HepG2 (cell line): ENCODE results near the gene KAZN. TPM values are rescaled to one million over a fixed set of nuclear protein-coding genes. Genes with fewer than 3 reads are reported as not detected.

Source experiments
- DR1 ChIP-seq: sonication (generic); formaldehyde crosslinking; IDR thresholded peaks from 2 replicates; pipeline ENCODE4 v1.8.0; 2021; ENCODE audit warnings: mild to moderate bottlenecking, missing genetic modification reagents, inconsistent platforms
- ELF1 ChIP-seq: sonication (generic); formaldehyde crosslinking; IDR thresholded peaks from 2 replicates; pipeline ENCODE4 v1.4.0; 2020; ENCODE audit warnings: missing genetic modification reagents
- MAF1 ChIP-seq: sonication (generic); formaldehyde crosslinking; IDR thresholded peaks from 2 replicates; pipeline ENCODE4 v1.5.0; 2020; ENCODE audit warnings: missing genetic modification reagents, borderline replicate concordance
- MIXL1 ChIP-seq: IDR thresholded peaks from 2 replicates; pipeline ENCODE4 v1.6.1; 2016
- NR2F2 ChIP-seq: IDR thresholded peaks from 2 replicates; pipeline ENCODE4 v1.6.1; 2012; ENCODE audit warnings: low read depth, inconsistent platforms, borderline replicate concordance
- NR2F6 ChIP-seq, 2 experiments: IDR thresholded peaks; 2 replicates each; pipeline ENCODE4 v1.6.1; 2016; ENCODE audit warnings: antibody characterized with exemption in 1 of 2, mild to moderate bottlenecking in 1 of 2
- PRMT3 ChIP-seq: sonication (generic); formaldehyde crosslinking; IDR thresholded peaks from 2 replicates; pipeline ENCODE4 v1.8.1; 2022; ENCODE audit warnings: low read depth, mild to moderate bottlenecking, moderate library complexity, missing genetic modification reagents, borderline replicate concordance
- SMC3 ChIP-seq: IDR thresholded peaks from 2 replicates; pipeline ENCODE4 v1.6.1; 2011; ENCODE audit warnings: low read length, improper control_type of control experiment
- TCF7 ChIP-seq: sonication (generic); IDR thresholded peaks from 2 replicates; pipeline ENCODE4 v1.6.1; 2016; ENCODE audit warnings: antibody characterized with exemption, low read depth
- XBP1 ChIP-seq: sonication (generic); formaldehyde crosslinking; IDR thresholded peaks from 2 replicates; pipeline ENCODE4 v1.5.0; 2020; ENCODE audit warnings: missing genetic modification reagents
- YY1 ChIP-seq: IDR thresholded peaks from 2 replicates; pipeline ENCODE4 v1.6.1; 2011; ENCODE audit warnings: low read length, low read depth, moderate library complexity, mild to moderate bottlenecking; ENCODE audit not compliant: insufficient read depth, insufficient replicate concordance
- ZMYM4 ChIP-seq: sonication (generic); formaldehyde crosslinking; IDR thresholded peaks from 2 replicates; pipeline ENCODE4 v1.8.1; 2023; ENCODE audit warnings: mild to moderate bottlenecking, missing genetic modification reagents
- ZNF263 ChIP-seq: sonication (generic); formaldehyde crosslinking; IDR thresholded peaks from 2 replicates; pipeline ENCODE4 v1.4.0; 2020; ENCODE audit warnings: missing genetic modification reagents
- ZNF354B ChIP-seq: sonication (generic); formaldehyde crosslinking; IDR thresholded peaks from 2 replicates; pipeline ENCODE4 v1.8.0; 2022; ENCODE audit warnings: mild to moderate bottlenecking, missing genetic modification reagents
- ZNF570 ChIP-seq: sonication (generic); formaldehyde crosslinking; IDR thresholded peaks from 2 replicates; pipeline ENCODE4 v1.4.0; 2020; ENCODE audit warnings: mild to moderate bottlenecking, missing genetic modification reagents, borderline replicate concordance
- ZNF660 ChIP-seq: sonication (generic); formaldehyde crosslinking; IDR thresholded peaks from 2 replicates; pipeline ENCODE4 v1.5.1; 2020; ENCODE audit warnings: mild to moderate bottlenecking, low read depth, missing genetic modification reagents, borderline replicate concordance
- ZSCAN21 ChIP-seq: sonication (generic); formaldehyde crosslinking; IDR thresholded peaks from 2 replicates; pipeline ENCODE4 v1.8.0; 2022; ENCODE audit warnings: mild to moderate bottlenecking, missing genetic modification reagents, moderate library complexity, borderline replicate concordance
- polyA plus RNA-seq, 8 experiments: library from polyadenylated mRNA; depleted of rRNA in 3 of 8; stranded (reverse) in 7 of 8; unstranded in 1 of 8; fragments of >200 nt; fragmentation: Illumina TruSeq in 4 of 8; extraction: Trizol in 4 of 8; gene quantifications; 2 replicates each; pipeline versions ENCODE4 v1.2.1 to v1.2.3, GENCODE V29; 2011 to 2016; ENCODE audit warnings: low read depth in 4 of 8, missing spikeins in 1 of 8, mixed read lengths in 1 of 8; ENCODE audit not compliant: insufficient read depth in 1 of 8
- total RNA-seq, 5 experiments: library from RNA; depleted of rRNA; stranded (reverse); fragments of >200 nt; fragmentation: Illumina TruSeq; extraction: Trizol; gene quantifications; 2 replicates each; pipeline ENCODE4 v1.2.3, GENCODE V29; 2016; ENCODE audit warnings: low read depth in 1 of 5
- TF ChIP-seq, protein P1 (sequence below): sonication (generic); formaldehyde crosslinking; IDR thresholded peaks from 2 replicates; pipeline ENCODE4 v1.4.0; 2020; ENCODE audit warnings: missing genetic modification reagents
- TF ChIP-seq, protein P2 (sequence below): sonication (generic); formaldehyde crosslinking; IDR thresholded peaks from 2 replicates; pipeline ENCODE4 v1.5.1; 2020; ENCODE audit warnings: missing genetic modification reagents, mild to moderate bottlenecking, borderline replicate concordance
- TF ChIP-seq, protein P3 (sequence below): sonication (generic); formaldehyde crosslinking; IDR thresholded peaks from 2 replicates; pipeline ENCODE4 v1.5.1; 2020; ENCODE audit warnings: missing genetic modification reagents, mild to moderate bottlenecking, borderline replicate concordance

KAZN gene
- total and polyA plus RNA-seq, 2 of the 13 experiments (the other 11 are each of a cell fraction or from before 2014, with no cell fraction given): 10.4 to 13.5 TPM

DNA sequence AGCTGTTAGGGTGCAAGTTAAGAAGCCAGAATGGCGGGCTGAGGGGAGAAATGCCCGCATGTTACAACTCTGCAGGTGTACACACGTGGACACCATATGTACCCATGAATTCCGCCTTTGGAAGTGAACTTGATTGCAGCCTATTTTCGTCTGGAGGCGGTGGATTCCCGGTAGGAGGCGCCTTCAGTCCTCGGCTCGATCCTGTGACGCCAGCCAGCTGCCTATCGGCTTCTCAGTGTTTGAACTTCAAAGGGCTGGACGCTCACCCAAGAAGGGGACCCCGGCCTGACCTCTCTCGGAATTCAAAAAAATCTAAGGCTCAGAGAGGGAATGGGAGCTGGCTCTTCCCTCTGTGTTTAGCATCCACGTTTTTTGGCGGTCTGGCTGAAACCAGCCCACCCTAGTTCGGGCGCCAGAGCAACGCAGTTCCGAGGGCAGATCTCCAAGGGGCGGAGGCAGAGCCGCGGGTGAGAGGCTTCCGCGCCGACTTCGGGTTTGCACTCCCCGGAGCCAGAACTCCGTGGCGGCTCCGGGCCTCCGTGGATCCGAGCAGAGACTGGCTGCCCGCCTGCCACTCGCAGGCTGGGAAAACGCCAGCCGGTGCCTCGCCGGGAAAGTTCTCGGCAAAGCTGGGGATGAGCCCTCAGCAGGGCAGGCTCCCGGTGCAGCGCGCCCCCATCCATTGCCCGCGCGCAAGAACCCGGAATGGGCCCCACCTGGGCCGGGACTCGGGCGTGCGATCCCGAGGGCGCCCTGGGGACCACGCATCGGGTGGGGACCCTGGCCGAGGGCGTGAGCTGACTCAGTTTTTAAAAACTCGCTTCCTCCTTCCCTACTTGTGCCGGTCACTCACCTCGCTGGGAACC, 554.1 kb downstream of the KAZN start (continued):
- TF ChIP-seq, protein P1, sequence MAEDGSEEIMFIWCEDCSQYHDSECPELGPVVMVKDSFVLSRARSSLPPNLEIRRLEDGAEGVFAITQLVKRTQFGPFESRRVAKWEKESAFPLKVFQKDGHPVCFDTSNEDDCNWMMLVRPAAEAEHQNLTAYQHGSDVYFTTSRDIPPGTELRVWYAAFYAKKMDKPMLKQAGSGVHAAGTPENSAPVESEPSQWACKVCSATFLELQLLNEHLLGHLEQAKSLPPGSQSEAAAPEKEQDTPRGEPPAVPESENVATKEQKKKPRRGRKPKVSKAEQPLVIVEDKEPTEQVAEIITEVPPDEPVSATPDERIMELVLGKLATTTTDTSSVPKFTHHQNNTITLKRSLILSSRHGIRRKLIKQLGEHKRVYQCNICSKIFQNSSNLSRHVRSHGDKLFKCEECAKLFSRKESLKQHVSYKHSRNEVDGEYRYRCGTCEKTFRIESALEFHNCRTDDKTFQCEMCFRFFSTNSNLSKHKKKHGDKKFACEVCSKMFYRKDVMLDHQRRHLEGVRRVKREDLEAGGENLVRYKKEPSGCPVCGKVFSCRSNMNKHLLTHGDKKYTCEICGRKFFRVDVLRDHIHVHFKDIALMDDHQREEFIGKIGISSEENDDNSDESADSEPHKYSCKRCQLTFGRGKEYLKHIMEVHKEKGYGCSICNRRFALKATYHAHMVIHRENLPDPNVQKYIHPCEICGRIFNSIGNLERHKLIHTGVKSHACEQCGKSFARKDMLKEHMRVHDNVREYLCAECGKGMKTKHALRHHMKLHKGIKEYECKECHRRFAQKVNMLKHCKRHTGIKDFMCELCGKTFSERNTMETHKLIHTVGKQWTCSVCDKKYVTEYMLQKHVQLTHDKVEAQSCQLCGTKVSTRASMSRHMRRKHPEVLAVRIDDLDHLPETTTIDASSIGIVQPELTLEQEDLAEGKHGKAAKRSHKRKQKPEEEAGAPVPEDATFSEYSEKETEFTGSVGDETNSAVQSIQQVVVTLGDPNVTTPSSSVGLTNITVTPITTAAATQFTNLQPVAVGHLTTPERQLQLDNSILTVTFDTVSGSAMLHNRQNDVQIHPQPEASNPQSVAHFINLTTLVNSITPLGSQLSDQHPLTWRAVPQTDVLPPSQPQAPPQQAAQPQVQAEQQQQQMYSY (CRISPR knock-in tag): no peak; the same call in 1 of the 2 replicates
- TF ChIP-seq SMC3: peak; percentile 59
- no peak for TF ChIP-seq ELF1 (CRISPR knock-in tag)
- TF ChIP-seq MIXL1 (CRISPR knock-in tag): no peak
- TF ChIP-seq XBP1 (CRISPR knock-in tag): no peak
- TF ChIP-seq, protein P2, sequence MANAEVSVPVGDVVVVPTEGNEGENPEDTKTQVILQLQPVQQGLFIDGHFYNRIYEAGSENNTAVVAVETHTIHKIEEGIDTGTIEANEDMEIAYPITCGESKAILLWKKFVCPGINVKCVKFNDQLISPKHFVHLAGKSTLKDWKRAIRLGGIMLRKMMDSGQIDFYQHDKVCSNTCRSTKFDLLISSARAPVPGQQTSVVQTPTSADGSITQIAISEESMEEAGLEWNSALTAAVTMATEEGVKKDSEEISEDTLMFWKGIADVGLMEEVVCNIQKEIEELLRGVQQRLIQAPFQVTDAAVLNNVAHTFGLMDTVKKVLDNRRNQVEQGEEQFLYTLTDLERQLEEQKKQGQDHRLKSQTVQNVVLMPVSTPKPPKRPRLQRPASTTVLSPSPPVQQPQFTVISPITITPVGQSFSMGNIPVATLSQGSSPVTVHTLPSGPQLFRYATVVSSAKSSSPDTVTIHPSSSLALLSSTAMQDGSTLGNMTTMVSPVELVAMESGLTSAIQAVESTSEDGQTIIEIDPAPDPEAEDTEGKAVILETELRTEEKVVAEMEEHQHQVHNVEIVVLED (CRISPR knock-in tag): no peak; the same call in 1 of the 2 replicates
- TF ChIP-seq MAF1 (CRISPR knock-in tag): 0 out of 2 replicates have a peak, but pooled peaks have one; percentile 17
- peak; percentile 93 for TF ChIP-seq TCF7
- TF ChIP-seq ZMYM4 (CRISPR knock-in tag): no peak
- TF ChIP-seq ZNF570: no peak
- no peak for TF ChIP-seq ZNF354B
- TF ChIP-seq NR2F2: peak; percentile 26; the same call in 1 of the 2 replicates
- TF ChIP-seq YY1: peak; percentile 42
- TF ChIP-seq ZSCAN21: no peak; the same call in 1 of the 2 replicates
- peak; percentile 59 for TF ChIP-seq NR2F6 (IDR thresholded peaks at IDR 0.05)
- peak; percentile 55; the same call in 1 of the 2 replicates for TF ChIP-seq NR2F6 (CRISPR knock-in tag; IDR thresholded peaks at IDR 0.05)
- TF ChIP-seq, protein P3, sequence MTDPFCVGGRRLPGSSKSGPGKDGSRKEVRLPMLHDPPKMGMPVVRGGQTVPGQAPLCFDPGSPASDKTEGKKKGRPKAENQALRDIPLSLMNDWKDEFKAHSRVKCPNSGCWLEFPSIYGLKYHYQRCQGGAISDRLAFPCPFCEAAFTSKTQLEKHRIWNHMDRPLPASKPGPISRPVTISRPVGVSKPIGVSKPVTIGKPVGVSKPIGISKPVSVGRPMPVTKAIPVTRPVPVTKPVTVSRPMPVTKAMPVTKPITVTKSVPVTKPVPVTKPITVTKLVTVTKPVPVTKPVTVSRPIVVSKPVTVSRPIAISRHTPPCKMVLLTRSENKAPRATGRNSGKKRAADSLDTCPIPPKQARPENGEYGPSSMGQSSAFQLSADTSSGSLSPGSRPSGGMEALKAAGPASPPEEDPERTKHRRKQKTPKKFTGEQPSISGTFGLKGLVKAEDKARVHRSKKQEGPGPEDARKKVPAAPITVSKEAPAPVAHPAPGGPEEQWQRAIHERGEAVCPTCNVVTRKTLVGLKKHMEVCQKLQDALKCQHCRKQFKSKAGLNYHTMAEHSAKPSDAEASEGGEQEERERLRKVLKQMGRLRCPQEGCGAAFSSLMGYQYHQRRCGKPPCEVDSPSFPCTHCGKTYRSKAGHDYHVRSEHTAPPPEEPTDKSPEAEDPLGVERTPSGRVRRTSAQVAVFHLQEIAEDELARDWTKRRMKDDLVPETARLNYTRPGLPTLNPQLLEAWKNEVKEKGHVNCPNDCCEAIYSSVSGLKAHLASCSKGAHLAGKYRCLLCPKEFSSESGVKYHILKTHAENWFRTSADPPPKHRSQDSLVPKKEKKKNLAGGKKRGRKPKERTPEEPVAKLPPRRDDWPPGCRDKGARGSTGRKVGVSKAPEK: 0 out of 2 replicates have a peak, but pooled peaks have one; percentile 28
- TF ChIP-seq ZNF263: peak; percentile 12; the same call in 1 of the 2 replicates
- no peak for TF ChIP-seq ZNF660
- no peak for TF ChIP-seq DR1
- TF ChIP-seq PRMT3 (CRISPR knock-in tag): no peak
